Activated T-cell treated with anti-CD3 and anti-CD28 coated beads, Interleukin-2, amount 50 U/mL, for 1 hour (primary cell): ENCODE measurements around the gene RFTN1.

Experiments used
- DNase-seq: peaks from one replicate; pipeline ENCODE4 v3.0.0-alpha.2; 2020

Gene RFTN1

GRCh38 chr3:16528106-16528505 lies 14.6 kb upstream of the RFTN1 start:
- DNase-seq = no peak

GRCh38 chr3:16524196-16524595 lies 10.7 kb upstream of the RFTN1 start:
- DNase-seq = no peak

GRCh38 chr3:16523778-16524177 lies 10.3 kb upstream of the RFTN1 start:
- no peak for DNase-seq

GRCh38 chr3:16522834-16523233 lies 9.3 kb upstream of the RFTN1 start:
- DNase-seq = no peak

GRCh38 chr3:16520970-16521881 lies 7.7 kb upstream of the RFTN1 start:
- DNase-seq = no peak

GRCh38 chr3:16520241-16520969 lies 6.9 kb upstream of the RFTN1 start:
- no peak for DNase-seq

GRCh38 chr3:16516695-16517481 lies 3.4 kb upstream of the RFTN1 start:
- DNase-seq = no peak

- no peak for DNase-seq
These were observed 2.5 kb upstream of the RFTN1 start for GRCh38 chr3:16515885-16516420.

- DNase-seq = no peak
These were observed 1.4 kb upstream of the RFTN1 start for GRCh38 chr3:16514755-16515353.

- DNase-seq = no peak
These were observed 662 bp upstream of the RFTN1 start for GRCh38 chr3:16514021-16514700.

- peak; percentile 61 for DNase-seq
These were observed 911 bp downstream of the RFTN1 start for GRCh38 chr3:16512435-16513140.

- peak; percentile 74 for DNase-seq
These were observed 1.6 kb downstream of the RFTN1 start for GRCh38 chr3:16511681-16512434.

- no peak for DNase-seq
These were observed 2.7 kb downstream of the RFTN1 start for GRCh38 chr3:16510620-16511319.

- no peak for DNase-seq
These were observed 3.5 kb downstream of the RFTN1 start for GRCh38 chr3:16509721-16510619.

- DNase-seq = no peak
These were observed 4.9 kb downstream of the RFTN1 start for GRCh38 chr3:16508591-16508995.

- DNase-seq = no peak
These were observed 5.3 kb downstream of the RFTN1 start for GRCh38 chr3:16508243-16508578.

GRCh38 chr3:16507578-16508242 lies 5.8 kb downstream of the RFTN1 start:
- DNase-seq = no peak

- no peak for DNase-seq
These were observed 6.5 kb downstream of the RFTN1 start for GRCh38 chr3:16506884-16507577.
